Astrocyte of the hippocampus (primary cell): ENCODE data around the gene FAM13B.
"Not testable (repeated sequence)": the region's sequence is repeated elsewhere in the genome, so short reads cannot be mapped to it uniquely, and the experiment has no call there.

Source experiments
- DNase-seq: peaks from one replicate; pipeline ENCODE4 v3.0.0; 2011; ENCODE audit warnings: low read depth, low spot score

The FAM13B gene

DNA sequence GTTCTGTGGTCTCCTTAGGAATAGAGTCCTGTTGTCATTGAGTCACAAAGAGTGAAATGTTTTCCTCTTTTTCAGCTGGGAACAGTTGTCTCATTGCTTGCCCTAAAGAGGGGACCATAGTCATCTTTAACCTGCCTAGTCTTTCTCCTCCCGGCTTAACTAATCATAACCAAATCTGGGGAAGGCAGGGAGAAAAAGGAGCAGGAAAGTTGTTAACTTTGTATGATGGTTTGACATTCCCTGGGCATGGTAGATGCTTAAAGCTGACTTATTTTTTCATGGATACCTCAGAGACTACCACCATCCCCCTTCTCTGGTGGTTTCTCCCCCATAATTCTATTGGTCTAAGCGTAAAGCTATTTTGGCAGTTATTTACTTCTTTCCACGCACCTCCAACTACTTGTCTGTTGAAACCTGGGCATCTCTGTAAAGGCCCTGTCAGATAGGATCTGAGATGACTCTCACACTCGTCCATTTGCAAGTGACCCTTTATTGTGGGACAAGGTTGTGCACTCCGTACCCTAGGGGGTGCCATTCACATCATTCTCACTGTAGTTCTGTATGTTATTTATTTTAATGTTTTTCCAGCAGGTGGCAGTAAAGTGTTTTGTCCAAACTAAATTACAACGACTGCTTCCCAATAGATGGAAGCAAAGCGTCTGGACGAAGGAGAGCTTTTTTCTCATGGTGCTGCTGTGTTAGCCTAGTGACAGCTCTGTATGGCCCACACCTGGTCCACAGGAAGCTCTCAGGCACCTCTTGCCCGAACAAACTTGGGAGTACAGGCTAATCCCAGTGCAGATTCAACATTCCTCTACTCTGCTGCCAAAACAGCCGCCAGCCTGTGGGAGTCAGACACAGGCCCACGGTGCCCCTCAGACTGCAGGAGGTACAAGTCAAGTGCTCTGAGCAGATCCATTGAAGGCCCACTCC lies 3.0 kb upstream of the FAM13B start:
- peak; percentile 89 for DNase-seq

GRCh38 chr5:138033907-138034306 lies 1.0 kb upstream of the FAM13B start:
- peak; percentile 57 for DNase-seq

DNA sequence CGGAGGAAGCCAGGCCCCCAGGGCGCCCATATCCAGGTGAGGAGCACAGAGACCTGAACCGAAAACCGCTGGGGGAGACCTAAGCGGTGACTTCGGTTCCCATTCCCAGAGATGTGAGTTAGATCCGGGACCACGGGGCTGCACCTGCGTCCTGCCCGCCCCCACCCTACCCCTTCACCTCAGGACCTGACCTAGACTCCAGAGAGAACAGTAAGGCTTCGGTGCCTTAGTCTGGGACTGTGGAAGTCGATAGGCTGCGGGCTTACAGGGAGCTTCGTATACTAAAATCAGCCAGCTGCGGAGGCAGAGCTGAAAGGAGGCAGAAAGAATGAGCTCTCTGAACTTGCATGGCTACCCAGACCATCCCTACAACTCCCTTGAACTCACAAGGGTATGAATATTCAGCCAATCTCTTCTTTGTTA lies 518 bp upstream of the FAM13B start:
- DNase-seq, result no peak

- no peak for DNase-seq
These were observed 779 bp downstream of the FAM13B start for GRCh38 chr5:138032028-138032571.

- no peak for DNase-seq
These were observed 2.9 kb downstream of the FAM13B start for GRCh38 chr5:138029944-138030343.

GRCh38 chr5:138029501-138029900 lies 3.4 kb downstream of the FAM13B start:
- no peak for DNase-seq

GRCh38 chr5:138028971-138029365 lies 3.9 kb downstream of the FAM13B start:
- no peak for DNase-seq

GRCh38 chr5:138028262-138028970 lies 4.5 kb downstream of the FAM13B start:
- DNase-seq, result not testable (repeated sequence)

DNA sequence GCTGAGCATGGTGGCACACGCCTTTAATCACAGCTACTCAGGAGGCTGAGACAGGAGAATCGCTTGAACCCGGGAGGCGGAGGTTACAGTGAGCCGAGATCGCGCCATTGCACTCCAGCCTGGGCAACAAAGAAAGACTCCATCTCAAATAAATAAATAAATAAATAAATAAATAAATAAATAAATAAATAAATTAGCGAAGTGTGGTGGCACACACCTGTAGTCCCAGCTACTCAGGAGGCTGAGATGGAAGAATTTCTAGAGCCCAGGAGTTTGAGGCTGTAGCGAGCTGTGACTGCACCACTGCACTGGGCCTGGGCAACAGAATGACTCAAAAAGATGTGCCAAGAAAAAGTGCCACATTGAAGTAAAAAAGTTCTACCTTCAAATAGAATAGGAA lies 6.1 kb downstream of the FAM13B start:
- DNase-seq, result not testable (repeated sequence)

GRCh38 chr5:138025285-138025684 lies 7.6 kb downstream of the FAM13B start:
- no peak for DNase-seq

DNA sequence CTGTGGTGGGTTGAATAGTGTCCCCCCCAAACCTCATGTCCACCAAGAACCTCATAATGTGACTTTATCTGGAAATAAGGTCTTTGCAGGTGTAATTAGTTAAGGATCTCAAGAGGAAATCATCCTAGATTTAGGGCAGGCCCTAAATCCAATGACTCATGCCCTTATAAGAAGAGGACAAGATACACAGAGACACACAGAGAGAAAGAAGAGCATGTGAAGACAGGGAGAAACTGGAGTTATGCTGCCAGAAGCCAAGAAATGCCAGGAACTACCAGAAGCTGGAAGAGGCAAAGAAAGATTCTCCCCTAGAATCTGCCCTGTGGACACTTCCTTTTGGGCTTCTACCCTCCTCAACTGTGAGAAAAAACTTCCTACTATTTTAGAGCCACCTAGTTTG lies 8.8 kb downstream of the FAM13B start:
- no peak for DNase-seq

DNA sequence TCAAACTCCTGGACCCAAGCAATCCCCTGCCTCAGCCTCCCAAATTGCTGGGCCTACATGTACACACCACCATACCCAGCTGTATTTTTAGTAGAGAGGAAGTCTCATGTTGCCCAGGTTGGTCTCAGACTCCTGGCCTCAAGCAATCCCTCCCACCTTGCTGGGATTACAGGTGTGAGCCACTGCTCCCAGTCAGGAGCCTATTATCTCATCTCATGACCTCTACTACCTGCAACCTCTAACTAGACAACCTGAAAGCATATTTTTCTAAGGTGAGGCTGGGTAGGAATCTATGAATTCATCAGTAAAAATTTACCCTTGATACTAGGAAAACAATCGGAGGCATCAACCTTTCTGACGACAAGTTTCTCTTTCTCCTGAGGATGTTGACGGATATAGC lies 10.0 kb downstream of the FAM13B start:
- DNase-seq, result no peak

DNA sequence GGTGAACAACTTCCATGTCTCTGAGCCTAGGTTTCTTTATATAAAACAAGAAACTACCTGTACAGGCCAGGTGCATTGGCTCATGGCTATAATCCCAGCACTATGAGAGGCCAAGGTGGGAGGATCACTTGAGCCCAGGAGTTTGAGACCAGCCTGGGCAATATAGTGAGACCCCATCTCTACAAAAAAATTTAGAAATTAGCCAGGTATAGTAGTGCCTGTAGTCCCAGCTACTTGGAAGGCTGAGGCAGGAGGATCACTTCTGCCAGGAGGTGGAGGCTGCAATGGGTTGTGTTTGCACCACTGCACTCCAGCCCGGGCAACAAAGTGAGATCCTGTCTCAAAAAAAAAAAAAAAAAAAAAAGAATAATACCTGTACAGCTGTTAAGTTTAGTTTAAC lies 11.1 kb downstream of the FAM13B start:
- no peak for DNase-seq

DNA sequence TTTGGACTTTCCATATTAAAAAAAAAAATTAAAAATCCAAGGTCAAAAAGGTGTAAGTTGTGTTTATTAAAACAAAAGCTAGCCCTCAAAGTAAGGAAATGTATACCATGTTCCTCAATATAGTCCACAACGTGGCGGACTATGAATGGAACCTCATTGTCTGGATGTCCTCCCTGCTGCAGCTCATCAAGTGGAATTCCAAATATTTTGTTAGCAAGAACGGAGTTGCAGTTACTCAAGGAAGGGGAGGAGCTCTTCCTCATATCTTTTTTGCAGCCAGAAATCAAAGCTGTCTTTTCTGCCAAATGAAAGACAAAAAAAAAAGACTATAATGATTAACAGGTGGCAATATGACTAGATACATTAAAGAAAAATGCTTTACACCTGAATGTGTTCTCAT lies 14.0 kb downstream of the FAM13B start:
- DNase-seq, result no peak

GRCh38 chr5:138015916-138016315 lies 17.0 kb downstream of the FAM13B start:
- no peak for DNase-seq

DNA sequence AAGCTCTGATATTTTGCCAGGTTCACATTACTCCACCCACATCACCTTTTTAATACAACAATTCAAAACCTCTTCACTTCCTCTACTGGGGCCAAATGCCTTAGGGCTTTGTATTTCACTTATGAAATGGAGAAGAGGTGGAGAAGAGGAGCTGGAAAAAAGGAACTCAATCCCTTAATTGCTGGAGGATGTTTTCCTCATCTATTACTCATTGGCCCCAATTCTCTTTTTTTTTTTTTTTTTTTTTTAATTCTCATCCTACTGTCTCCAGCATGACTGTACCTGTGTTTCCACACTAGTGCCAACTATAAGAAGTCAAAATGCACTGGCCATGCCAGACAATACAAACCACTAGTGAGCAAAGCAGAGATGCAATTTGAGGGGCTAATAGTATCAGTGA lies 20.9 kb downstream of the FAM13B start:
- DNase-seq, result no peak

DNA sequence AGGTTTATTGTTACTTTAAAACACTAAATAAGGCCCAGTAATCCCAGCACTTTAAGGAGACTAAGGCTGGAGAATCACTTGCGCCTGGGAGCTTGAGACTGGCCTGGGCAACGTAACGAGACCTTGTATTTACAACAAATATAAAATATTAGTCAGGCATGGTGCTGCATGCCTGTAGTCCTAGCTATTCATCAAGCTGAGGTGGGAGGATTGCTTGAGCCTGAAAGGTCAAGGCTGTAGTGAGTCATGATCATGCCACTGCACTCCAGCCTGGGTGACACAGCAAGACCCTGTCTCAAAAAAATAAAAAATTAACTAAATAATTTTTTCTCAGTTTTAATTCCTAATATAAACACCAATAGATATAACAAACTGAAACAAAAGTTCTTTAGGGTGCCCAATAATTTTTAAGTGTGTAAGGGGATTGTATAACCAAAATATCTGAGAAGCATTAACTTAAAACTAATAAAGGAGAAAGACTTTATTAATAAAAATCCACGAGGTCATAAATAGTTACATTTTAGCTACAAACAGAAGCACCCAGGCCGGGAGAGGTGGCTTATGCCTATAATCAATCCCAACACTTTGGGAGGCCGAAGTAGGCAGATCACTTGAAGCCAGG lies 32.7 kb downstream of the FAM13B start:
- DNase-seq, result peak; percentile 17

- DNase-seq, result peak; percentile 21
These were observed 35.1 kb downstream of the FAM13B start for GRCh38 chr5:137997726-137998213.

GRCh38 chr5:137995749-137996128 lies 37.1 kb downstream of the FAM13B start:
- DNase-seq, result peak; percentile 4

- DNase-seq, result peak; percentile 45
These were observed 37.7 kb downstream of the FAM13B start for GRCh38 chr5:137995077-137995748.

DNA sequence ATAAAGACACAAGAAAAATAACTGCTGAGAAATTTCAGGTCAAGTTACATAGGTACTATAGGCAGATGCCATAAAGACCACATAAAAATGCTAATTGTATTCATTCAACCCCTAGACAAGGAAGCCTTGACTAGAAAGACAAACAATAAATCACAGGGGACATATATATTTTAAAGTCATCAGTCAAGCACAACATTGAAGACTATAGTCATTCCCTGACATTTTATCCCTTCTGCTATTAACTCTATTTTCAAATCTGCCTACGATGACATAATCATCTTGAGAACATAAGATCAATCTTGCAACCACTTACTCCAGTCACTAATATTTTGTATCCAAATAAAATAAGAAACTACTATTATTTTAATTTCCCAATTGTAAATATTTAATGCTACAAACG lies 38.3 kb downstream of the FAM13B start:
- DNase-seq, result no peak
